Small intestine (tissue), 7 donors: Measurements from ENCODE around the gene ARHGAP33. TPM values are rescaled to one million over a fixed set of nuclear protein-coding genes. Genes with fewer than 3 reads are reported as not detected.
"Not testable (repeated sequence)": the region's sequence is repeated elsewhere in the genome, so short reads cannot be mapped to it uniquely, and the experiment has no call there.

Experiments
- DNase-seq, 2 donors: peaks; one replicate each; pipeline versions ENCODE4 v3.0.0 to v3.0.0-alpha.2; 2013
- FAIRE-seq: peaks from 2 replicates; lab custom pipeline; 2012; peaks lifted over from hg19 to GRCh38; lab: Jason Lieb, UNC
- H3K27ac ChIP-seq, 3 donors: one replicate each; pipeline ENCODE4 v1.5.1; 2013; ENCODE audit warnings: low read length in 2 of 3, mild to moderate bottlenecking in 2 of 3, control low read depth in 1 of 3, inconsistent platforms in 1 of 3, low read depth in 1 of 3, moderate library complexity in 1 of 3
- H3K27me3 ChIP-seq, 3 donors: one replicate each; pipeline ENCODE4 v1.6.1; 2013; ENCODE audit warnings: low read length in 3 of 3, inconsistent platforms in 1 of 3; ENCODE audit not compliant: control insufficient read depth in 3 of 3, insufficient read depth in 3 of 3
- H3K36me3 ChIP-seq, 3 donors: one replicate each; pipeline ENCODE4 v1.6.1; 2013; ENCODE audit warnings: low read length in 3 of 3, inconsistent platforms in 1 of 3, low read depth in 1 of 3, mild to moderate bottlenecking in 1 of 3, moderate library complexity in 1 of 3; ENCODE audit not compliant: control insufficient read depth in 3 of 3, insufficient read depth in 2 of 3
- H3K4me1 ChIP-seq, 3 donors: one replicate each; pipeline ENCODE4 v1.6.1; 2013; ENCODE audit warnings: low read length in 2 of 3, inconsistent platforms in 1 of 3, low read depth in 1 of 3, mild to moderate bottlenecking in 1 of 3, moderate library complexity in 1 of 3; ENCODE audit not compliant: control insufficient read depth in 3 of 3, insufficient read depth in 2 of 3
- H3K4me3 ChIP-seq, 3 donors: one replicate each; pipeline ENCODE4 v1.5.1; 2013; ENCODE audit warnings: low read length in 3 of 3, control low read depth in 1 of 3, inconsistent platforms in 1 of 3, low read depth in 1 of 3, mild to moderate bottlenecking in 1 of 3, moderate library complexity in 1 of 3
- H3K9me3 ChIP-seq, 2 donors: one replicate each; pipeline ENCODE4 v1.6.1; 2013; ENCODE audit warnings: low read depth in 1 of 2, low read length in 1 of 2; ENCODE audit not compliant: control insufficient read depth in 2 of 2, insufficient read depth in 1 of 2
- WGBS, 3 donors: extraction: QIAGEN DNeasy Blood & Tissue Kit; methylation state at CpG; one replicate each; pipeline ENCODE4 v1.1.7; 2013; 5-methylcytosine and 5-hydroxymethylcytosine counted together
- polyA plus RNA-seq, 4 donors: library from polyadenylated mRNA; stranded (reverse) in 3 of 4; unstranded in 1 of 4; fragments of 200-250 nt in 3 of 4; fragments of 120-200 nt in 1 of 4; gene quantifications; one replicate each; pipeline versions ENCODE4 v1.2.1 to v1.2.3, GENCODE V29; 2013
- donor health status: healthy with polysubstance abuse.
- donor health status: control.
- donor health status: control.
- donor health status: Bipolar disorder and iron deficiency.
- donor health status: healthy.

ARHGAP33 gene
- polyA plus RNA-seq, 4 donors, result 1.1 to 16.2 (median 5.0) TPM

DNA sequence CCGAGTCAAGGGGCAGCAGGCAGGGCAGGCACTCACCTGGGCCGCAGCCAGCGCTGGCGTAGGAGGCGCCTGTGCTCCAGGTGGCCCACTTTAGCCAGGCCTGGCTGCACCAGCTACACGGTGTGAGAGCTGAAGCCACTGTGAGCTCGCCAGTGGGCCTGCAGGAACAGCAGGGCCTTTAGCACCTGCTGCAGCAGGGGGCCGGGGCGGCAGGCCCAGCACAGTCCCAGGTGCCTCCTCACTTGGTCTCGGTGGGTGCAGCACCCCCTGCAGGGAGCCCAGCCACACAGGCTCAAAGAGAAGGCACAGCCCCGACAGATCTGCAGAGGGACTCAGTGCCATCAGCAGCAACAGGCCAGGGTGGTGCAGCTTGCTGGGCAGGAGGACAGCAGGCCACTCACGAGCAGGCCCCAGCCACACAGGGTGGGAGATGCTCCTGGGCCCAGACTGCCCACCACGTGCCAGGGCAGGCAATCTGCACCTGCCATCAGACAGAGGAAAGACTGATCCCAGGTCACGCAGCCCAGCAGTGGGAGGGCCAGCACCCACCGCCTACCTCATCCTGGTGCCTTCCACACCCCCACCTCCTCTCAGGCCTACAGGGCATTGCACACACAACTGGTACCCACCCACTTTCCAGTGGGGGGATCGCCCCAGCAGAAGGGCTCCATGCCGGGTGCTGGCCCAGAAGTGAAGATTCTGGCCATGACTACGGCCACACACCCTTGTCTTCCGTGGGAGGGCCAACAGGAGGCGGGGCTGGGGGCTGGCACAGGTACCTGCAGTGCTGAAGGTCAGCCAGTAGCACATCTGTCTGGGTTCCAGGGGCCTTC, 15.8 kb downstream of the ARHGAP33 start:
- H3K27me3 ChIP-seq, result peaks cover 0 to 2% (median under 1%) of the 10 kb centered on the region in 3 donors
- FAIRE-seq (no peak), DNase-seq (no peak)
- 55 to 63% (median 56%) methylated on average over 18 to 20 of the region's 20 CpGs for WGBS, 3 donors
- no peaks in the 10 kb centered on the region for H3K9me3 ChIP-seq
- peaks cover 0 to 7% (median 0%) of the 10 kb centered on the region in 3 donors for H3K4me1 ChIP-seq
- no peak overlapping the region for H3K27ac ChIP-seq
- H3K4me3 ChIP-seq, result no peak overlapping the region
- peaks cover 0 to 2% (median 2%) of the 10 kb centered on the region in 3 donors for H3K36me3 ChIP-seq

DNA sequence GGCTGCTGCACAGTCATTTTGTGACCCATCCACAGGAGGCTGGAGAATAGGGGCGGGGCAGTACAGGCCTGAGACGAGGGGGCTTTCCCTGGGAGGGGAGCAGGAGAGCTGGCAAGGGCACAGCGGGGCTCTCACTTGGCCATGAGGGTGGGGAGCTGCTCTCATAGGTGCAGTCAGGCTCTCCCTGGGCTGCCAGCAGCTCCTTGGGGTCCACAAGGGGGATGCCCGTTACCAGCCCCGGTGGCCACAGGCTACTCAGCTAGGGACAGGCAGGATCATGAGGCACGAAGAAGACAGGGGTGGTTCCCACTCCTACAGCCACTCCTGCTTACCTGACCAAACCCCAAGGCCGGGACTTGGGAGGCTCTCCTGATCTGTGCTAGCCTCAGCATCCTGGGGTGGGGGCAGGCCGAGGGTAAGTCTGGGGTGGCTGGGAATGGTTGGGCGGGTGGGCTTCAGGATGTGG, 16.5 kb downstream of the ARHGAP33 start:
- no peaks in the 10 kb centered on the region for H3K9me3 ChIP-seq
- no peak for DNase-seq
- peaks cover 0 to under 1% (median 0%) of the 10 kb centered on the region in 3 donors for H3K4me1 ChIP-seq
- H3K27ac ChIP-seq, result no peak overlapping the region
- H3K27me3 ChIP-seq, result peaks cover 0 to 8% (median 7%) of the 10 kb centered on the region in 3 donors
- peaks cover 0 to 2% (median 2%) of the 10 kb centered on the region in 3 donors for H3K36me3 ChIP-seq
- no peak for FAIRE-seq
- H3K4me3 ChIP-seq, result no peak overlapping the region
- WGBS, 3 donors, result 76 to 85% (median 78%) methylated on average over 9 of the region's 9 CpGs

DNA sequence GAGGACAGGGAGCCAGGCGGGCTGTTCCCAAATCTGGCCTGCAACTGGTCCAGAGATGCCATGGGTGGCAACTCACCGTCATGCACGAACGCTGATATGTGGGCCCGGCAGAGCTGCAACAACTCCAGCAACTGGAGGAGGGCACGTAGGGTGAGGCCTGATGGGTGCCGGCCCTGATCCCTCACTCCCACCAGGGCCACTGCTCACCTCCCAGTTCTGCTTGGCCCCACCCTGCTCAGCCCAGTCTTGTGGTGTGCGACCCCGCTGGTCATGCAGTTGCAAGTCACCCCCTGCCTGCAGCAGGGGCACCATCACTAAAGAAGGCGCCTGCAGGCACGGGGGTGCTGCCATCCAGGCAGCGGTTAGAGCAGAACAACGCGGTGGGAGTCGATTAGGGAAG, 16.9 kb downstream of the ARHGAP33 start:
- Histone ChIP-seq H3K4me3 (no peak overlapping the region), H3K4me1 (no peaks in the 10 kb centered on the region), H3K9me3 (no peaks in the 10 kb centered on the region), H3K27ac (no peak overlapping the region), H3K27me3 (peaks cover 0 to 13% (median 8%) of the 10 kb centered on the region in 3 donors), H3K36me3 (peaks cover 0 to under 1% (median under 1%) of the 10 kb centered on the region in 3 donors)
- DNase-seq (no peak), FAIRE-seq (no peak)
- 85 to 94% (median 91%) methylated on average over 15 of the region's 15 CpGs for WGBS, 3 donors

DNA sequence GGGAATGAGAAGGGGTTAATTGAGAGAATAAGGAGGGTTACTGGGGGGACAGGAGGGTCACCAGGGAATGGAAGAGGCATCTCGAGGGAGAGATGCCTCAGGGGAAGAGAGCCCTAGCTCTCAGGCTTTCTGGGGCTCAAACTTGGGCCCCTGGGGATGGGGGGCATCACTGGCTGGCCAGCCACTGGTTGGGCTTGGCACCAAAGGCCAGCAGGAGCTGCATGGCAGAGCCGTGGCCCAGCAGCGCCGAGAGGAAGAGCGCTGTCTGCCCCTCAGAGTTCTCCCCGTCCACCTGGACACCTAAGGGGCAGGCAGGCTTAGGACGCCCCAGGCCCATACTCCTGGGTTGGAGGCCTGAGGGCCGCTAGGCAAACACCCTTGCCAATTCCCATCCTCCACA, 17.5 kb downstream of the ARHGAP33 start:
- no peak for FAIRE-seq
- WGBS, 3 donors, result 74 to 77% (median 76%) methylated on average over 8 of the region's 8 CpGs
- Histone ChIP-seq H3K27me3 (peaks cover 0 to 19% (median 8%) of the 10 kb centered on the region in 3 donors), H3K9me3 (no peaks in the 10 kb centered on the region), H3K36me3 (no peaks in the 10 kb centered on the region), H3K4me1 (no peaks in the 10 kb centered on the region), H3K4me3 (no peak overlapping the region), H3K27ac (no peak overlapping the region)
- no peak for DNase-seq

DNA sequence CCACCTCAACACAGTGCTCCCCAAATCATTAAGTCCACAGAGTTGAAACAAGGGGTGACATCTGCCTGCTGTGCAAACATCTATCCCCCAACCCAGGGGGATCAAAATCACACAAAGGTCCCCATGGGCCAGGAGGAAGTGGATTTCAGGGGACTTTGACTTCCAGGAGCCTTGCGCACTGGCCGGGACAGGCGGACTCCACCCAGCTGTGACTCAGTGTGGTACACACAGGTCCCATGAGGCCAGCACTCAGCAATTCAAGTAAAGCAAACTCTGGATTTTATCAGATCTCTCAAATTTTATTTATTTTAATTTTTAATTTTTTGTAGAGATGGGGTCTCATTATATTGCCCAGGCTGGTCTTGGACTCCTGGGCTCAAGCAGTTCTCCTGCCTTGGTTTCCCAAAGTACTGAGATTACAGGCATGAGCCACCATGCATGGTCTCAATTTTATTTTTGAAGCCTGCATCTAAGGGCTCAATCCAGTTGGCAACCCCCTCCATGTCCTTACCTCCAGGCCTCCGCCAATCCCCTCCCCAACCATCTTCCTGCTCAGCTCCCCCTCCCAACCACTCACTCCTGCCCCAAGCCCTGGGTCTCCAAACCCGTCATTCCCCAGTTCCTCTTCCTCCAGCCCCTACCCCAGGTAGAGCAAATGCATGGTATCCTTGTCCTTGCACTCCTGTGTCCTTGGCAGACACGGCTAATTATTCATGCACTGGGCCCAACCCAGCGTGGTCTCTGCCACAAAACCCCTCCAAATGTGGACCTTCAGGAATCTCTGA, 18.2 kb downstream of the ARHGAP33 start:
- no peaks in the 10 kb centered on the region for H3K9me3 ChIP-seq
- no peaks in the 10 kb centered on the region for H3K36me3 ChIP-seq
- FAIRE-seq (no peak), DNase-seq (peak; percentile 31 to 57)
- no peak overlapping the region for H3K4me3 ChIP-seq
- no peak overlapping the region for H3K27ac ChIP-seq
- H3K27me3 ChIP-seq, result peaks cover 0 to 23% (median 8%) of the 10 kb centered on the region in 3 donors
- H3K4me1 ChIP-seq, result no peaks in the 10 kb centered on the region
- 58 to 71% (median 67%) methylated on average over 7 of the region's 7 CpGs for WGBS, 3 donors

DNA sequence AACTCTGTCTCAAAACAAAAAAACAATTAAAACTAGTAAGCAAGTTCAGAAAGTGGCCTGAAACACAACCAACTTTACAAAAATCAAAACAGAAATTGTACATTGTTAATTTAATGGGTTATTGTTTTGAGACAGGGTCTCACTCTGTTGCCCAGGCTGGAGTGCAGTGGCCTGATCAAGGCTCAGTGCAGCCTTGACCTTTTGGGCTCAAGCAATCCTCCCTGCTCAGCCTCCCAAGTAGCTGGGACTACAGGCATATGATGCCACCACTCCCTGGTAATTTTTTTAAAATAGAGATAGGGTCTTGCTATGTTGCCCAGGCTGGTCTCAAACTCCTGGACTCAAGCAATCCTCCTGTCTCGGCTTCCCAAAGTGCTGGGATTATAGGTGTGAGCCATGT, 20.2 kb downstream of the ARHGAP33 start:
- not testable (repeated sequence) for H3K9me3 ChIP-seq, DNase-seq, H3K4me3 ChIP-seq, FAIRE-seq, H3K27ac ChIP-seq, H3K36me3 ChIP-seq, H3K4me1 ChIP-seq
- H3K27me3 ChIP-seq, result peaks cover 0 to 23% (median 8%) of the 10 kb centered on the region in 3 donors
- 71 to 83% (median 80%) methylated on average over 1 of the region's 1 CpG for WGBS, 3 donors

DNA sequence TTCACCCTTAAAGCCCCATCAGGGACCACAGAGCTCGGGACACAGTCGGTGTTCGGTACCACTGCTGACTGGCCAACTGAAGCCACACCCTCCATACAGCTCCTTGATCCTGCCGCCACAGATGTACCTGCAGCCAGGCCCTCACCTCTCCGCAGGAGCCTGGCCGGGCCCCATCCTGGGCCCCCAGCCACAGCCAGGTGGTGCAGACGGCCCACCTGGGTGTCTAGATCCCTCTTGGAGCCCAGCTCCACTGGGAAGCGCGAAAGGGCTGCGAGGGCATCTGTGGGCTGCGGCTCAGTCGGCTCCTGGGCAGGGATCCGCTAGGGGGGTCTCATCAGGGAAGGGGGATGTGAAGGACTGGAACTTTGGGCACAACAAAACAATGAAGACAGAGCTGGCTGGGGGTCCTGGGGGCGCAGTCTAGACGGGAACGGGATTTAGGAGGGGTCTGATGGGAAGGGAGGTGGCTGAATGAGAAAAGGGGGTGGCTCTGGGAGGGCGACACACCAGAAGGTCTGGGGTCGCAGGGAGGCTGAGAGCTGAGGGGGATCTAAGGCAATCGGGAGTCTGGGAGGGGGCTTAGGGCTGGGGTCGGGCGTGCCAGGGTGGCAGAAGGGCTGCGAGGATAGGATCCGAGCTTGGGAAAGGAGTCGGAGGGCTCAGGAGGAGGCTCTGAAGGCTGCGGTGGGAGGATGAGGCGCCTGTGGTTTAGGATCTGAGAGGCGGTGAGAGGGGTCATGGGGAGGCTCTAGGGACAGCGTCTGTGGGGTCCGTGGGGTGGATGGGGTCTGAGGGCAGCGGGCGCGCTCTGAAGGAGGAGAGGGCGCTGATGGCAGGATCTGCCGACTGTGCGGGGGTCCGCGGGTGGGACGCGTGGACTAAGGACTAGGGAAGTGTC, 21.5 kb downstream of the ARHGAP33 start:
- FAIRE-seq (no peak), DNase-seq (no peak)
- no peaks in the 10 kb centered on the region for H3K36me3 ChIP-seq
- WGBS, 3 donors, result 20 to 24% (median 21%) methylated on average over 39 of the region's 39 CpGs
- peaks cover 0 to 23% (median 8%) of the 10 kb centered on the region in 3 donors for H3K27me3 ChIP-seq
- no peak overlapping the region for H3K4me3 ChIP-seq
- H3K27ac ChIP-seq, result no peak overlapping the region
- H3K4me1 ChIP-seq, result no peaks in the 10 kb centered on the region
- H3K9me3 ChIP-seq, result peaks cover 0 to 5% of the 10 kb centered on the region in 2 donors
